ENCODE data around the gene SLC35A3. TPM values are rescaled to one million over a fixed set of nuclear protein-coding genes. Genes with fewer than 3 reads are reported as not detected.
A peak's percentile ranks its signal among the peaks of the same experiment; 100 is the strongest.
"Not testable (repeated sequence)": the region's sequence is repeated elsewhere in the genome, so short reads cannot be mapped to it uniquely, and the experiment has no call there.

Gene SLC35A3
- total and polyA plus RNA-seq, 12 donors, result 5.2 to 25.9 (median 17.5) TPM

DNA sequence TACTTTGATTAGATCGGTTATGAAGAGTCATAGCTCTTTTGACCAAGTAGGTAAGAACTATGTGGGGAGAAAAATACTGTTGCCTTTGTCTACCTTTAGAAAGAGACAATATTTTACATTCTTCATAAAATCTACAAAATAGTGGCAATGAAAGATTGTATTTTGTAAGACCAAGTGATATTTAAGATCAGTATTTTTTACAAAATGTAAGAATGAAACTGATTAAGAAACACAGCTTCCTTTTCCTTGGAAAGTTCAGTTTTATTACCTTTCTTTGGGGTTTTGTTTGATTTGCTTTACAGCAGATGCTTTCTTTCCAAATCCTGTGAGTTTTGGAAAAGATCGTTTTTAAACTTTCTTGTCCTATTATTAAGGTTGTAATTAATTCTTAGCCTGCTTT lies 69.8 kb downstream of the SLC35A3 start:
- 10 to 24% (median 15%) methylated on average over 2 of the region's 2 CpGs for WGBS, 4 donors
- Histone ChIP-seq H3K36me3 (replicated peaks in 1 of 2) (no peaks in the 10 kb centered on the region), H3K27me3 (no peaks in the 10 kb centered on the region), H3K4me1 (replicated peaks in 1 of 2) (peaks cover 14 to 49% of the 10 kb centered on the region in 2 donors), H3K27ac (peak overlapping the region in 4 of 5 donors; percentile 83 to 99 (median 98)), H3K9me3 (replicated peaks in 1 of 3) (no peaks in the 10 kb centered on the region), H3K4me3 (peak overlapping the region in 2 of 4 donors; percentile 72 to 91)
- intact Hi-C loops (cut with DNase I), result no loop called here
- TF ChIP-seq CTCF (IDR thresholded peaks at IDR 0.05), result no peak
- TF ChIP-seq POLR2A (IDR thresholded peaks at IDR 0.05), result no peak
- DNase-seq, result no peak

DNA sequence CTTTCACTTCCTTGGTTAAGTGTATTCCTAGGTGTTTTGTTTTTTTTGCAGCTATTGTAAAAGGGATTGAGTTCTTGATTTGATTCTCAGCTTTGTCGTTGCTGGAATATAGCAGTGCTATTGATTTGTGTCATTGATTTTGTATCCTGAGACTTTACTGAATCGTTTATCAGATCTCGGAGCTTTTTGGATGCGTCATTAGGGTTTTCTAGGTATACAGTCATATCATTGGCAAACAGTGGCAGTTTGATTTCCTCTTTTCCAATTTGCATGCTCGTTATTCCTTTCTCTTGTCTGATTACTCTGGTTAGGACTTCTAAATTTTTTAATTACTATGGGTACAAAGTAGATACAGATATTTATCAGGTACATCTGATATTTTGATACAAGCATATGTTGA lies 75.4 kb downstream of the SLC35A3 start:
- TF ChIP-seq CTCF (IDR thresholded peaks at IDR 0.05), result no peak
- Histone ChIP-seq H3K4me1 (replicated peaks in 1 of 2) (peaks cover 3 to 54% of the 10 kb centered on the region in 2 donors), H3K36me3 (replicated peaks in 1 of 2) (no peaks in the 10 kb centered on the region), H3K9me3 (replicated peaks in 1 of 3) (no peaks in the 10 kb centered on the region), H3K27me3 (no peaks in the 10 kb centered on the region), H3K4me3 (no peak overlapping the region), H3K27ac (no peak overlapping the region)
- 91 to 95% (median 93%) methylated on average over 5 of the region's 5 CpGs for WGBS, 4 donors
- DNase-seq, result no peak
- intact Hi-C loops (cut with DNase I), result no loop called here

DNA sequence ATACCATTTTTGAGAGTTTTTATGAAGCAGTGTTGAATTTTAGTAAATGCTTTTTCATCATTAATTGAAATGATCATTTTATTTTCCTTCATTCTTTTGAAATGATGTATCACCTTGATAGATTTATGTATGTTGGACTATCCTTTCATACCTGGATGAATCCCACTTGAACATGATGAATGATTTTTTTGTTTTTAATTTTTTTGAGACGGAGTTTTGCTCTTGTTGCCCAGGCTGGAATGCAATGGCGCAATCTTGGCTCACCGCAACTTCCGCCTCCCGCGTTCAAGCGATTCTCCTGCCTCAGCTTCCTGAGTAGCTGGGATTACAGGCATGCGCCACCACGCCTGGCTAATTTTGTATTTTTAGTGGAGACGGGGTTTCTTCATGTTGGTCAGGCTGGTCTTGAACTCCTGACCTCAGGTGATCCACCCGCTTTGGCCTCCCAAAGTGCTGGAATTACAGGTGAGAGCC lies 77.5 kb downstream of the SLC35A3 start:
- peaks cover 4 to 37% of the 10 kb centered on the region in 2 donors for H3K4me1 ChIP-seq (replicated peaks in 1 of 2)

GRCh38 chr1:100050139-100050538 lies 80.3 kb downstream of the SLC35A3 start:
- H3K27ac ChIP-seq, result no peak overlapping the region
- no peaks in the 10 kb centered on the region for H3K9me3 ChIP-seq (replicated peaks in 1 of 3)
- no peak for DNase-seq
- H3K4me3 ChIP-seq, result no peak overlapping the region
- 87 to 90% (median 88%) methylated on average over 4 of the region's 4 CpGs for WGBS, 4 donors
- TF ChIP-seq CTCF (IDR thresholded peaks at IDR 0.05), result no peak
- no peak for TF ChIP-seq POLR2A (IDR thresholded peaks at IDR 0.05)
- peaks cover 4 to 29% of the 10 kb centered on the region in 2 donors for H3K4me1 ChIP-seq (replicated peaks in 1 of 2)
- intact Hi-C loops (cut with DNase I), result no loop called here
- no peaks in the 10 kb centered on the region for H3K36me3 ChIP-seq (replicated peaks in 1 of 2)
- no peaks in the 10 kb centered on the region for H3K27me3 ChIP-seq

More for the DNA sequence above, 77.5 kb downstream of the SLC35A3 start:
- WGBS, 4 donors, result 76 to 90% (median 84%) methylated on average over 11 of the region's 11 CpGs
- DNase-seq, result peak in 1 of 7 donors; percentile 16
- H3K27ac ChIP-seq; intact Hi-C loops (cut with DNase I); H3K27me3 ChIP-seq; H3K36me3 ChIP-seq (replicated peaks in 1 of 2); H3K4me3 ChIP-seq; H3K9me3 ChIP-seq (replicated peaks in 1 of 3): not testable (repeated sequence)

DNA sequence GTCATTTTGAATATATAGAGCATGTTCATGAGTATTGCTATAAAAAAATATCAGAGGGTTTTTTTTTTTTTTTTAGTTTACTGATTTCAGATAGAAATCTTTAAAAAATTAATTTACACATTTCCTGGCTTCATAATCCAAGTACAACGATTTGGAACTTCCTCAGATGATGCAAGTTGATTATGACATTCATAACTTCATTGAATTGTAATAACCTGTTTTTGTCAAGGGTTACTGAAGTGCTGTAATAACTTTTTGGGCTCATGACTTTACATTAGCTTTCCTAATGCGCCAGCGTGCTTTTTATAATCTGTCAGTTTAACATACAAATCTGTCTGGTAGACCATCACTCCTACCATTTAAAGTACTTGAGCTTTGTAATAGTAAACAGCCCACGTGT lies 81.6 kb downstream of the SLC35A3 start:
- DNase-seq, result no peak
- TF ChIP-seq POLR2A (IDR thresholded peaks at IDR 0.05), result no peak
- no peak for TF ChIP-seq CTCF (IDR thresholded peaks at IDR 0.05)
- no peak overlapping the region for H3K27ac ChIP-seq
- intact Hi-C loops (cut with DNase I), result no loop called here
- H3K4me3 ChIP-seq, result no peak overlapping the region
- no peaks in the 10 kb centered on the region for H3K27me3 ChIP-seq
- no peaks in the 10 kb centered on the region for H3K9me3 ChIP-seq (replicated peaks in 1 of 3)
- no peaks in the 10 kb centered on the region for H3K36me3 ChIP-seq (replicated peaks in 1 of 2)
- H3K4me1 ChIP-seq (replicated peaks in 1 of 2), result peaks cover 4 to 24% of the 10 kb centered on the region in 2 donors
- WGBS, 4 donors, result 80 to 85% (median 83%) methylated on average over 4 of the region's 4 CpGs

Measured in adrenal gland (tissue), 12 donors.